Measurements from ENCODE around the gene GMPR2.
A peak's percentile ranks its signal among the peaks of the same experiment; 100 is the strongest.

GMPR2 gene

GRCh38 chr14:24270537-24271133 lies 37.9 kb downstream of the GMPR2 start:
- no peak for ATAC-seq

DNA sequence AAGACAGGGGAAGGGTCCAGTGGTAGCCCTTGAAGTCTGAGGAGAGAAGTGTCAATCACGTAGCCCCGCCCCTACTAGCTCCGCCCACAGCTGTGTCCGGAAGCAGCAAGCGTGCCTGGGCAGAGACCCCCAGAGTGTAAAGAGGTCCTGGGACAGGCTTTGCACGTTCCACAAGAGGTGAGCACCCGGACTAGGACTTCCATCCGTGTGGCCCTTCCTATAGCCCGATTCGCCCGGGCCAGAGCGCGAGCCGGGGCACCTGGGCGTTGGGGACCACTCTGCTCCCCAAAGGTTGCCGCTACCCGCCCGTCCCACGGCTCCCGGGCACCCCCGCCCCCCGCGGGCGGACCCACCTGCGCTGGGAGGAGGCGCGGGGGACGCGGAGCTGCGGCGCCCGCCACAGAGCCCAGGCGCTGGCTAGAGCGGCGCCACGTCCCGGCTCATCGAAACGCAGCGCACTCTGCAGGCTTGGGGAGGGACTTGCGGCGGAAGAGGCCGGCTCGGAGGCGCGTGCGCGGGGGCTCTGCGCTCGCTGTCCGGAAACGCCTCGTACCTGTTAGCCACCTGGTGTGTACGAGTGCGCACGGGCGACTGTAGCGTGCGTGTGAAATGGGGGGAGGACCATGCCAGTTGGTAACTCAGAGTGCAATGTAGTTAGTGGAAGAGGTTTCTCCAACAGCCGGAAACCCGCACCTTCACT lies 38.6 kb downstream of the GMPR2 start, which contains the start of gene RABGGTA:
TSS of gene RABGGTA (minus strand) at position 464 of the 700 bp plus-strand sequence. CDS start 482 bp downstream, outside the sequence.
- ATAC-seq, result peak; percentile 83 to 89

- no peak for ATAC-seq
These were observed 39.1 kb downstream of the GMPR2 start for GRCh38 chr14:24271834-24272263.

DNA sequence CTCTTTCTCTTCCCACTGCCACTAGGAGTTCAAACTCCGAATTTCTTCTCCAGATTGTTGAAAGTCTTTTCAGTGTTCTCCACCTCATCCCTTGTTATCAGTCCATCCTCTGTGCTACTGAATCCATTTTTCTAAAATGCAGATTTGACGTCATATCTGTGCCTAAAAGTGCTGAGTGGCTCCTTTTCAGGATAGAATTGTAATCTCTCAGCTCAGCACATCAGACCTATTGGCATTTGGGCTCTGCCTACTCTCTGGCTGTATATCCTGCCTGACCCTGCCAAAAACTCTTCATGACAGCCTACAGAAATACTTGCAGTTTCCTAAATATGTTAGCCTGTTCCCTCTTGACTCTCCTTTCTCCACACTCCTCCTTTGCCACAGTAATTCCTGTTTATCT lies 39.7 kb downstream of the GMPR2 start:
- ATAC-seq, result no peak

DNA sequence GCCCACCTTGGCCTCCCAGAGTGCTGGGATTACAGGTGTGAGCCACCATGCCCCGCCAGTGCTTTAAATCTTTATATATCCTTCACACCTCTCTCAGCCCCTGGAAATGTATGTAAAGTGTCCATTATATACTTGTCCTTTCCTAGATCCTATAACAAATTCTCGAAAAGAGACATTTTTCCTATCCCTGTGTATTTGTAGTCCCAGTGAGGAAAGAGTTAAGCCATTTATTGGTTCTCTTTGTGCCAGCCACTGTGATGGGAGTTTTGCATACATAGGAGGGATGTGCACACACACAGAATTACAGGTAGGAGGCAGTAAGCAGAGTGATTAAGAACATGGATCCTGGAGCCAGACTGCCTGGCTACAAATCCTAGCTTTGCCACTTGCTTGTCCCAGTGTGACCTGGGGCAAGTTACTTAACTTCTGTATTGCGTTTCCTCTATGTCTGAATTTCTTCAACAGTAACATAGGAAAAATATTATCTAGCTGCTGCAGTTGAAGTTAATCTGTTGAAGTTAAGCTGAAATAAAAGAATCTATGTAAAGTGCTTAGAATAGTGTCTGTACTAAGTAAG lies 40.8 kb downstream of the GMPR2 start:
- no peak for ATAC-seq

- peak; percentile 67 to 73 for ATAC-seq
These were observed 41.4 kb downstream of the GMPR2 start for GRCh38 chr14:24274101-24274543.

DNA sequence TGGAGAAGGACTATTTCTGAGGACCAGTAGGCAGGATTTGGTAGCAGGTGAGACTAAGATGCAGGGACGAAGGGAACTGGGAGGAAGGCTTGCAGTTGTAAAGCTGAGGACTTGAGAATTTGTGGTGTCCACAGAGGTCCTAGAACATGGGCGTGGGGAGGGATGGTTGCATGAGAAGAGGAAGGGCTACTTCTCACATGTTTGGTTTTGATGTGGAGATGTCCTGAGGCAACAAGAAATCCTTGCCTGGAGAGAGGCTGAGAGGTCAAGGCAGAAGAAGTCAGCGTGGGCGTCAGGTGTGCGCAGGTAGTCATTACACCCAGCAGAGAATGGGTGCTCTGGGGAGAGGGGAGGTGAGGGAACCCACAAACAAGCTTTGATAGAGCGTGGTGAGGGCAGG lies 44.3 kb downstream of the GMPR2 start:
- no peak for ATAC-seq

GRCh38 chr14:24277606-24278321 lies 45.0 kb downstream of the GMPR2 start:
- ATAC-seq, result no peak

GRCh38 chr14:24278424-24278823 lies 45.7 kb downstream of the GMPR2 start:
- no peak for ATAC-seq

GRCh38 chr14:24279301-24280186 lies 46.8 kb downstream of the GMPR2 start:
- peak; percentile 85 to 91 for ATAC-seq

GRCh38 chr14:24280797-24281460 lies 48.2 kb downstream of the GMPR2 start:
- ATAC-seq, result no peak

DNA sequence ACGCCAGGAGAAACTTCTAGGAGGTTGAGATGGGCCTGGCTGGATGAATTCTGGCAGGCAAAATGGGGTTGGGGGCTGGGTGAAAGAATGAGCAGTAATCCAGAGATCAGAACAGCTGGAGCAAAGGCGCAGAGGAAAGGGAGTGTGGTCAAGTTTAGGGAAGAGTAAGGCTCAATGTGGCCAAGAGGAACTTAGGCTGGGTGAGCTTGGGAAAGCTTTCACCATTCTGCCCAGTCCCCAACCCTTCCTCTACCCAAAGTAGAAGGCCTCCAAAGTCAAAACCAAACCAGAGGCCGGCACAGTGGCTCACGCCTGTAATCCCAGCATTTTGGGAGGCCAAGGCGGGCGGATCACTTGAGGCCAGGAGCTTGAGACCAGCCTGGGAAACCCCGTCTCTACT lies 48.9 kb downstream of the GMPR2 start:
- no peak for ATAC-seq

DNA sequence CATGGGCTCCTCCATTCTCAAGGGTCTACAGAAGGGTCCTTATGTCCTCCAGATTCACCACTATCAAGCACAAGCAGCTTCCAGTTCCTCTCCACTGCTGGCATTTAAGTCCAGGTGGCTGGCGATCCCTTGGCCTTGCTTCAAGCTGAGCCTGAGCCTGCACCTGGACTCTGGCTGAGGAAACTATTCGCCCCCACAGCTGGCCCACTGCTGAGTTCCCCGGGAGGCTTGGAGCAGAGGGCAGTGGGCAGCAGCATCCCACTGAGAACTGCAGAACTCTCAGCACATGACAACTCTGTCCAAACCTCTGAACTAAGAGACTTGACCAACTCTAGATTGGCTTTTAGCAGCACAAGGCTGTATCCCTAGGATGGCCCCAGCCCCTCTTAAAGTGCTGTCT lies 50.0 kb downstream of the GMPR2 start:
- ATAC-seq, result no peak

GRCh38 chr14:24283796-24284460 lies 51.2 kb downstream of the GMPR2 start:
- ATAC-seq, result no peak

DNA sequence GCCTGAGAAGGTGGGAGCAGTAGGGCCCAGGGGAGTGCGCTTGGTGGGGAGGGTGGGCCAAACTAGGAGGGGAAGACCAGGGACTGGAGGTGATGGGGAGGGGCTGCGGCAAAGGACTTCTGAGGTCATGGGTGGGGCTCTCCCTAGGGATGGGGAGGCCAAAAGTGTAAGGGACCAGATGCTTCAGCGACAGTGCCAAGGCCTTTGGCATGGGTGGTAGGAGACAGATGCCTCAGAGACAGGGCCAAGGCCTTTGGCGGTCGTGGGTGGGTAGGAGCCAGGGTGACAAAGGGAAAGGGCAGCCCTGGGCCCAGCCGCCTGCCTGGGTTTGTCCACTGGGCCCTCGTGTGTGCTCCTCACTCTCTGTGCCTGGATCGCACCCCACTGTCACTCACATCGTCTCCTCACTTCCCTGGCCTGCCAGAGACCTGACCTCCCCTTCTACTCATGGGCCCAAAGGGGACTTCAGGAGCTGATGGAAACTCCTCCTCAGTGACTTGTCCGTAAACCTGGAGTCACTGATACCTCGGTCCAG lies 51.8 kb downstream of the GMPR2 start:
- no peak for ATAC-seq

DNA sequence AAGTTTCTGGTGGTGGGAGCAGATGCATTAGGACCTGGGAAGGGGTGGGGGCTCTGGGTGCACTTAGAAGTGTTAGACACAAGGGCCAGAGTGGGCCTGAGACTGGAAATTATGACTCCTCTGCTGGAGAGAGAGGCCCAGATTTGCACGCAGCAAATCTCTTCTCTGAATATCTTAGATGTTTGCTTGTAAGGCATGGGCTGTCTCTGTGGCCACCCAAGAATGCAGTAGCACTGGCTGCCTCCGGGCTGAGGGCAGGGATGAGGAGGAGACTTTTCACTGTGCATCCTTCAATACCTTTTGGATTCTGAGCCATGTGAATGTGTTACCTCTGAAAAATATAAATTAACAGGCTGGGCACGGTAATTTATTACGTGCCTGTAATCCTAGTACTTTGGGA lies 52.6 kb downstream of the GMPR2 start:
- no peak for ATAC-seq

DNA sequence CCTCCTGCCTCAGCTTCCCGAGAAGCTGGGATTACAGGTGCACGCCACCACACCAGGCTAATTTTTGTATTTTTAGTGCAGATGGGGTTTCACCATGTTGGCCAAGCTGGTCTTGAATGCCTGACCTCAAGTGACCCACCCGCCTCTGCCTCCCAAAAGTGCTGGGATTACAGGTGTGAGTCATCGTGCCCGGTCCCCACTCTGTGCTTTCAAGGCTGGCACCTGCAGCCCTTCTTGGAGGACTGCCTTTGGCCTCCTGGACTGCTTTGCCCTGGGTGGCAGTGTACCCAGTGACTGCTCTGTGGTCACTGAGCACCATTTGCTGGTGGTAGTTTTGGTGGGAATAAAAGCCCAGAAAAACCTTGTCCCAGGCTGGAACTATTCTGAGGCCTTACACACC lies 54.3 kb downstream of the GMPR2 start:
- ATAC-seq, result no peak
